Measurements from ENCODE around the gene SLAMF9. TPM values are rescaled to one million over a fixed set of nuclear protein-coding genes. Genes with fewer than 3 reads are reported as not detected.

Gene SLAMF9
- total and polyA plus RNA-seq, 8 donors: not detected

GRCh38 chr1:159937054-159937750 is 16.8 kb downstream of the SLAMF9 start:
- DNase-seq: peak in 1 of 6 donors; percentile 50
- FAIRE-seq: no peak
- H3K36me3 ChIP-seq: no peaks in the 10 kb centered on the region
- no peak for TF ChIP-seq CTCF (IDR thresholded peaks at IDR 0.05)
- intact Hi-C loops (cut with DNase I): loop anchor here in 2 of 3 donors (2.0 to 5.0 kb wide), 2 partner anchors 65 to 70 kb away; no protein-coding TSS in a partner anchor
- no peaks in the 10 kb centered on the region for H3K4me1 ChIP-seq
- no peak overlapping the region for H3K27ac ChIP-seq
- ATAC-seq: no peak
- WGBS, 2 donors: 52 to 53% methylated on average over 4 of the region's 4 CpGs
- H3K27me3 ChIP-seq: no peaks in the 10 kb centered on the region
- no peak overlapping the region for H3K4me3 ChIP-seq
- no peaks in the 10 kb centered on the region for H3K9me3 ChIP-seq

GRCh38 chr1:159936273-159936904 is 17.6 kb downstream of the SLAMF9 start:
- Histone ChIP-seq H3K4me3 (no peak overlapping the region), H3K4me1 (no peaks in the 10 kb centered on the region), H3K9me3 (no peaks in the 10 kb centered on the region), H3K36me3 (no peaks in the 10 kb centered on the region), H3K27me3 (no peaks in the 10 kb centered on the region), H3K27ac (no peak overlapping the region)
- ATAC-seq (peak; percentile 78 to 95 (median 90)), DNase-seq (peak; percentile 59 to 96 (median 86)), FAIRE-seq (no peak)
- 27 to 29% methylated on average over 15 to 16 of the region's 16 CpGs for WGBS, 2 donors
- intact Hi-C loops (cut with DNase I): loop anchor here in 2 of 3 donors (2.0 to 5.0 kb wide), 2 partner anchors 66 to 70 kb away; no protein-coding TSS in a partner anchor
- peak; percentile 92 to 99 (median 95) for TF ChIP-seq CTCF (IDR thresholded peaks at IDR 0.05)

GRCh38 chr1:159935719-159936272 is 18.2 kb downstream of the SLAMF9 start:
- intact Hi-C loops (cut with DNase I): loop anchor here in 2 of 3 donors (2.0 to 5.0 kb wide), 2 partner anchors 67 to 71 kb away; no protein-coding TSS in a partner anchor
- Histone ChIP-seq H3K27ac (no peak overlapping the region), H3K36me3 (no peaks in the 10 kb centered on the region), H3K27me3 (no peaks in the 10 kb centered on the region), H3K9me3 (no peaks in the 10 kb centered on the region), H3K4me1 (no peaks in the 10 kb centered on the region), H3K4me3 (no peak overlapping the region)
- FAIRE-seq: no peak
- 82 to 87% methylated on average over 4 of the region's 4 CpGs for WGBS, 2 donors
- ATAC-seq: peak in 2 of 4 donors; percentile 22 to 44
- no peak for TF ChIP-seq CTCF (IDR thresholded peaks at IDR 0.05)
- DNase-seq: no peak

- no peak for FAIRE-seq
- no peak overlapping the region for H3K4me3 ChIP-seq
- H3K36me3 ChIP-seq: no peaks in the 10 kb centered on the region
- no peak for TF ChIP-seq CTCF (IDR thresholded peaks at IDR 0.05)
- peak in 2 of 6 donors; percentile 46 to 58 for DNase-seq
- no peak overlapping the region for H3K27ac ChIP-seq
- intact Hi-C loops (cut with DNase I): loop anchor here in 1 of 3 donors (5.0 kb wide), 1 partner anchor 67 kb away; no protein-coding TSS in a partner anchor
- no peaks in the 10 kb centered on the region for H3K27me3 ChIP-seq
- no peaks in the 10 kb centered on the region for H3K4me1 ChIP-seq
- no peak for ATAC-seq
- WGBS, 2 donors: 82 to 92% methylated on average over 11 of the region's 11 CpGs
- no peaks in the 10 kb centered on the region for H3K9me3 ChIP-seq
Measured at GRCh38 chr1:159935305-159935704, 18.7 kb downstream of the SLAMF9 start.

Data from pancreas (tissue), 10 donors.